H9 (cell line): Measurements from ENCODE around the gene BEST1. TPM values are rescaled to one million over a fixed set of nuclear protein-coding genes. Genes with fewer than 3 reads are reported as not detected.

Experiments used
- DNase-seq: peaks from one replicate; pipeline ENCODE4 v3.0.0-alpha.2; 2017
- H2AFZ ChIP-seq: one replicate; pipeline ENCODE4 v1.6.1; 2013; ENCODE audit warnings: mild to moderate bottlenecking, low read length, control low read depth, moderate library complexity
- H2AK5ac ChIP-seq: 2 replicates; pipeline ENCODE4 v1.6.1; 2013; ENCODE audit warnings: low read length, control low read depth, mixed read lengths; ENCODE audit not compliant: insufficient read length
- H2BK120ac ChIP-seq: one replicate; pipeline ENCODE4 v1.6.1; 2013; ENCODE audit warnings: low read depth, mild to moderate bottlenecking, low read length, control low read depth, inconsistent platforms; ENCODE audit not compliant: poor library complexity, severe bottlenecking
- H2BK12ac ChIP-seq: 2 replicates; pipeline ENCODE4 v1.6.1; 2013; ENCODE audit warnings: low read length, control low read depth, mixed read lengths, low read depth; ENCODE audit not compliant: insufficient read length
- H2BK15ac ChIP-seq: 2 replicates; pipeline ENCODE4 v1.6.1; 2013; ENCODE audit warnings: low read depth, low read length, control low read depth
- H2BK20ac ChIP-seq: one replicate; pipeline ENCODE4 v1.6.1; 2013; ENCODE audit warnings: low read depth, mild to moderate bottlenecking, low read length, control low read depth, inconsistent platforms; ENCODE audit not compliant: poor library complexity, severe bottlenecking
- H2BK5ac ChIP-seq: 2 replicates; pipeline ENCODE4 v1.6.1; 2013; ENCODE audit warnings: low read length, control low read depth, mixed read lengths; ENCODE audit not compliant: insufficient read length
- H3K14ac ChIP-seq: 2 replicates; pipeline ENCODE4 v1.6.1; 2013; ENCODE audit warnings: low read length, control low read depth; ENCODE audit not compliant: insufficient read depth
- H3K18ac ChIP-seq: 2 replicates; pipeline ENCODE4 v1.6.1; 2013; ENCODE audit warnings: low read depth, mild to moderate bottlenecking, mixed read lengths, low read length, control low read depth; ENCODE audit not compliant: insufficient read length
- H3K23ac ChIP-seq: 2 replicates; pipeline ENCODE4 v1.6.1; 2013; ENCODE audit warnings: low read length, control low read depth, mixed read lengths, low read depth; ENCODE audit not compliant: insufficient read length
- H3K23me2 ChIP-seq: 2 replicates; pipeline ENCODE4 v1.6.1; 2013; ENCODE audit warnings: low read depth, mild to moderate bottlenecking, mixed read lengths, low read length, control low read depth; ENCODE audit not compliant: insufficient read length, poor library complexity, severe bottlenecking
- H3K27ac ChIP-seq: 2 replicates; pipeline ENCODE4 v1.5.1; 2013; ENCODE audit warnings: low read length, control low read depth, mixed read lengths, low read depth; ENCODE audit not compliant: insufficient read length
- H3K27me3 ChIP-seq: 2 replicates; pipeline ENCODE4 v1.6.1; 2013; ENCODE audit warnings: low read length, control low read depth, inconsistent platforms; ENCODE audit not compliant: insufficient read depth
- H3K4ac ChIP-seq: 2 replicates; pipeline ENCODE4 v1.6.1; 2013; ENCODE audit warnings: low read depth, mild to moderate bottlenecking, control low read depth, inconsistent platforms, low read length, moderate library complexity
- H3K4me1 ChIP-seq: 2 replicates; pipeline ENCODE4 v1.6.1; 2013; ENCODE audit warnings: low read length, control low read depth, inconsistent platforms; ENCODE audit not compliant: insufficient read depth
- H3K4me2 ChIP-seq: 2 replicates; pipeline ENCODE4 v1.6.1; 2013; ENCODE audit warnings: low read length, control low read depth, mixed read lengths; ENCODE audit not compliant: insufficient read length, insufficient read depth
- H3K56ac ChIP-seq: 2 replicates; pipeline ENCODE4 v1.6.1; 2013; ENCODE audit warnings: low read depth, mild to moderate bottlenecking, mixed read lengths, low read length, control low read depth; ENCODE audit not compliant: insufficient read length
- H3K79me1 ChIP-seq: 2 replicates; pipeline ENCODE4 v1.6.1; 2013; ENCODE audit warnings: low read depth, mild to moderate bottlenecking, moderate library complexity, low read length, control low read depth, inconsistent platforms; ENCODE audit not compliant: insufficient read depth, poor library complexity, severe bottlenecking
- H3K79me2 ChIP-seq: 2 replicates; pipeline ENCODE4 v1.6.1; 2013; ENCODE audit warnings: low read length, control low read depth, inconsistent platforms; ENCODE audit not compliant: insufficient read depth
- H3K9ac ChIP-seq: 2 replicates; pipeline ENCODE4 v1.6.1; 2013; ENCODE audit warnings: low read length, control low read depth, mixed read lengths; ENCODE audit not compliant: insufficient read length; ENCODE audit errors: extremely low read depth
- H3K9me3 ChIP-seq: one replicate; pipeline ENCODE4 v1.6.1; 2013; ENCODE audit warnings: low read depth, low read length, inconsistent platforms; ENCODE audit not compliant: control insufficient read depth
- H3T11ph ChIP-seq: one replicate; pipeline ENCODE4 v1.6.1; 2013; ENCODE audit warnings: mild to moderate bottlenecking, low read length, control low read depth, inconsistent platforms
- H4K20me1 ChIP-seq: one replicate; pipeline ENCODE4 v1.6.1; 2013; ENCODE audit not compliant: control insufficient read depth, insufficient read length, insufficient read depth
- H4K5ac ChIP-seq: 2 replicates; pipeline ENCODE4 v1.6.1; 2013; ENCODE audit warnings: low read depth, mild to moderate bottlenecking, mixed read lengths, low read length, control low read depth; ENCODE audit not compliant: insufficient read length
- H4K8ac ChIP-seq: replicated peaks from 2 replicates; pipeline ENCODE4 v1.6.1; 2013; ENCODE audit warnings: low read length, control low read depth, mixed read lengths, low read depth; ENCODE audit not compliant: insufficient read length
- H4K91ac ChIP-seq: 2 replicates; pipeline ENCODE4 v1.6.1; 2013; ENCODE audit warnings: low read depth, mild to moderate bottlenecking, moderate library complexity, mixed read lengths, low read length, control low read depth; ENCODE audit not compliant: insufficient read length
- H3K27ac Mint-ChIP-seq, 3 experiments: 2 replicates in 2 of 3; 3 replicates in 1 of 3; pipeline ENCODE4 v1.8.0; 2020 to 2021; ENCODE audit warnings: mixed read lengths in 3 of 3, mild to moderate bottlenecking in 1 of 3, moderate library complexity in 1 of 3
- H3K27me3 Mint-ChIP-seq: 2 replicates; pipeline ENCODE4 v1.8.0; 2021; ENCODE audit warnings: low read depth, mild to moderate bottlenecking, moderate library complexity, mixed read lengths
- H3K36me3 Mint-ChIP-seq, 3 experiments: 2 replicates in 2 of 3; 3 replicates in 1 of 3; pipeline ENCODE4 v1.8.0; 2020 to 2021; ENCODE audit warnings: low read depth in 3 of 3, mixed read lengths in 3 of 3; ENCODE audit not compliant: insufficient read depth in 1 of 3
- H3K4me1 Mint-ChIP-seq, 2 experiments: 2 replicates each; pipeline ENCODE4 v1.8.0; 2020; ENCODE audit warnings: mixed read lengths in 2 of 2
- H3K4me3 Mint-ChIP-seq, 2 experiments: 2 replicates in 1 of 2; 3 replicates in 1 of 2; pipeline ENCODE4 v1.8.0; 2020 to 2021; ENCODE audit warnings: mild to moderate bottlenecking in 2 of 2, mixed read lengths in 2 of 2, moderate library complexity in 1 of 2
- H3K9me3 Mint-ChIP-seq, 2 experiments: 2 replicates in 1 of 2; 3 replicates in 1 of 2; pipeline ENCODE4 v1.8.0; 2020; ENCODE audit warnings: mild to moderate bottlenecking in 2 of 2, mixed read lengths in 2 of 2, moderate library complexity in 1 of 2
- CTCF ChIP-seq: fragments of 200-600 bp; sonication (generic); conservative IDR thresholded peaks from 3 replicates; pipeline ENCODE4 v1.8.0; 2021; ENCODE audit warnings: antibody characterized with exemption, mild to moderate bottlenecking
- WGBS: extraction: QIAGEN DNeasy Blood & Tissue Kit; methylation state at CpG from one replicate; pipeline ENCODE4 v1.1.7; 2013; ENCODE audit warnings: missing lambda C conversion rate, low lambda C conversion rate, mixed read lengths; ENCODE audit not compliant: insufficient read length; ENCODE audit errors: extremely low coverage; 5-methylcytosine and 5-hydroxymethylcytosine counted together
- total RNA-seq: library from RNA; stranded (reverse); gene quantifications from 2 replicates; pipeline ENCODE4 v1.2.1, GENCODE V29; 2021

Gene BEST1
- total RNA-seq, 1 experiment from 2014 or later: 0.24 TPM

- no CpG with 5 or more reads among the region's 11 CpGs for WGBS
- H3K14ac ChIP-seq: no peak overlapping the region; the same call in 1 of the 2 replicates
These were observed 47.8 kb upstream of the BEST1 start for GRCh38 chr11:61902313-61902712.

More at GRCh38 chr11:61902313-61902712, 47.8 kb upstream of the BEST1 start:
- H3K36me3 Mint-ChIP-seq: no peaks in the 10 kb centered on the region
- Histone ChIP-seq H2BK12ac (no peak overlapping the region), H2BK20ac (no peak overlapping the region), H3K23me2 (no peaks in the 10 kb centered on the region), H2AK5ac (no peak overlapping the region), H3K56ac (no peak overlapping the region), H4K5ac (no peak overlapping the region), H4K20me1 (no peaks in the 10 kb centered on the region), H3K79me1 (no peaks in the 10 kb centered on the region), H2AFZ (no peak overlapping the region), H3K79me2 (no peaks in the 10 kb centered on the region), H2BK120ac (no peak overlapping the region), H3K27me3 (no peaks in the 10 kb centered on the region), H3K18ac (no peak overlapping the region), H4K8ac (no peak overlapping the region), H3K23ac (no peak overlapping the region), H3K4ac (no peak overlapping the region), H3K4me2 (no peak overlapping the region), H3K4me1 (no peaks in the 10 kb centered on the region), H3K9ac (no peak overlapping the region), H2BK15ac (no peak overlapping the region), H3K9me3 (no peaks in the 10 kb centered on the region), H4K91ac (no peak overlapping the region), H3T11ph (no peak overlapping the region), H2BK5ac (no peak overlapping the region), H3K27ac (no peak overlapping the region)
- H3K27me3 Mint-ChIP-seq: peaks cover 7% of the 10 kb centered on the region
- H3K4me1 Mint-ChIP-seq: peaks cover 6 to 35% of the 10 kb centered on the region in 2 experiments
- no peak overlapping the region for H3K27ac Mint-ChIP-seq
- no peak for TF ChIP-seq CTCF
- no peak overlapping the region for H3K4me3 Mint-ChIP-seq
- no peak for DNase-seq
- no peaks in the 10 kb centered on the region for H3K9me3 Mint-ChIP-seq
